HepG2 (cell line): ENCODE measurements around the gene RAB3GAP1. TPM values are rescaled to one million over a fixed set of nuclear protein-coding genes. Genes with fewer than 3 reads are reported as not detected.

Source experiments
- AGO1 ChIP-seq: fragments of 200-400 bp; formaldehyde crosslinking; IDR thresholded peaks from 2 replicates; pipeline ENCODE4 v1.6.1; 2017; ENCODE audit warnings: mild to moderate bottlenecking, low read depth, low read length, moderate library complexity; ENCODE audit not compliant: poor library complexity, severe bottlenecking
- ARNT2 ChIP-seq: sonication (generic); formaldehyde crosslinking; IDR thresholded peaks from 2 replicates; pipeline ENCODE4 v1.8.0; 2022; ENCODE audit warnings: mild to moderate bottlenecking, low read depth, missing genetic modification reagents, moderate library complexity
- ATF1 ChIP-seq: IDR thresholded peaks from 2 replicates; pipeline ENCODE4 v1.6.1; 2016; ENCODE audit warnings: mild to moderate bottlenecking, control low read depth
- FLYWCH1 ChIP-seq: sonication (generic); formaldehyde crosslinking; IDR thresholded peaks from 2 replicates; pipeline ENCODE4 v1.8.1; 2023; ENCODE audit warnings: mild to moderate bottlenecking, missing genetic modification reagents
- FOXP1 ChIP-seq, 2 experiments: fragments of 450-650 bp in 1 of 2; IDR thresholded peaks; 2 replicates each; pipeline ENCODE4 v1.6.1; 2017 to 2018; ENCODE audit warnings: antibody characterized with exemption in 1 of 2
- IKZF4 ChIP-seq: sonication (generic); formaldehyde crosslinking; IDR thresholded peaks from 2 replicates; pipeline ENCODE4 v1.5.1; 2020; ENCODE audit warnings: borderline replicate concordance, mild to moderate bottlenecking, low read depth, missing genetic modification reagents; ENCODE audit errors: not compliant biosample characterization
- JDP2 ChIP-seq: sonication (generic); formaldehyde crosslinking; IDR thresholded peaks from 2 replicates; pipeline ENCODE4 v1.8.1; 2022; ENCODE audit warnings: missing genetic modification reagents, borderline replicate concordance
- MEF2D ChIP-seq: sonication (generic); formaldehyde crosslinking; IDR thresholded peaks from 2 replicates; pipeline ENCODE4 v1.5.1; 2020; ENCODE audit warnings: mild to moderate bottlenecking, missing genetic modification reagents
- MTF1 ChIP-seq: sonication (generic); formaldehyde crosslinking; IDR thresholded peaks from 2 replicates; pipeline ENCODE4 v1.5.0; 2020; ENCODE audit warnings: missing genetic modification reagents
- NCOR1 ChIP-seq: fragments of 200-600 bp; sonication (generic); IDR thresholded peaks from 2 replicates; pipeline ENCODE4 v1.7.0; 2017; ENCODE audit warnings: antibody characterized with exemption, low read length, borderline replicate concordance
- NFIB ChIP-seq: sonication (generic); formaldehyde crosslinking; IDR thresholded peaks from 2 replicates; pipeline ENCODE4 v1.9.0; 2021; ENCODE audit warnings: missing genetic modification reagents, mild to moderate bottlenecking, borderline replicate concordance
- NFKB2 ChIP-seq: sonication (generic); formaldehyde crosslinking; IDR thresholded peaks from 2 replicates; pipeline ENCODE4 v1.4.0; 2020; ENCODE audit warnings: missing genetic modification reagents, borderline replicate concordance
- PTBP1 ChIP-seq: fragments of 200-400 bp; formaldehyde crosslinking; IDR thresholded peaks from 2 replicates; pipeline ENCODE4 v1.6.1; 2018; ENCODE audit warnings: low read length, low read depth; ENCODE audit not compliant: poor library complexity, severe bottlenecking
- REL ChIP-seq: sonication (generic); formaldehyde crosslinking; conservative IDR thresholded peaks from 2 replicates; pipeline ENCODE4 v1.8.0; 2022; ENCODE audit warnings: mild to moderate bottlenecking, missing genetic modification reagents, moderate library complexity
- RXRB ChIP-seq: IDR thresholded peaks from 2 replicates; pipeline ENCODE4 v1.6.1; 2016; ENCODE audit warnings: borderline replicate concordance, missing genetic modification reagents, missing compliant biosample characterization
- SMYD3 ChIP-seq: sonication (generic); formaldehyde crosslinking; IDR thresholded peaks from 2 replicates; pipeline ENCODE4 v1.8.1; 2023; ENCODE audit warnings: mild to moderate bottlenecking, missing genetic modification reagents
- SOX6 ChIP-seq, 2 experiments: fragments of 450-650 bp in 1 of 2; sonication (generic) in 1 of 2; formaldehyde crosslinking in 1 of 2; IDR thresholded peaks; 2 replicates each; pipeline versions ENCODE4 v1.4.0 to v1.6.1; 2017 to 2020; ENCODE audit warnings: antibody characterized with exemption in 1 of 2, mild to moderate bottlenecking in 1 of 2, missing genetic modification reagents in 1 of 2
- SRSF9 ChIP-seq: fragments of 200-400 bp; formaldehyde crosslinking; IDR thresholded peaks from 2 replicates; pipeline ENCODE4 v1.6.1; 2018; ENCODE audit warnings: borderline replicate concordance, mild to moderate bottlenecking, low read depth, low read length; ENCODE audit not compliant: insufficient read depth, poor library complexity, severe bottlenecking
- ZNF407 ChIP-seq: sonication (generic); formaldehyde crosslinking; IDR thresholded peaks from one replicate; pipeline ENCODE4 v1.5.1; 2020; ENCODE audit warnings: mild to moderate bottlenecking, missing genetic modification reagents; ENCODE audit errors: not compliant biosample characterization
- ZNF607 ChIP-seq: sonication (generic); formaldehyde crosslinking; IDR thresholded peaks from 2 replicates; pipeline ENCODE4 v1.5.1; 2020; ENCODE audit warnings: missing genetic modification reagents, mild to moderate bottlenecking, borderline replicate concordance
- ZSCAN12 ChIP-seq: sonication (generic); formaldehyde crosslinking; IDR thresholded peaks from 2 replicates; pipeline ENCODE4 v1.9.0; 2021; ENCODE audit warnings: mild to moderate bottlenecking, missing genetic modification reagents
- ZSCAN25 ChIP-seq: sonication (generic); formaldehyde crosslinking; IDR thresholded peaks from 2 replicates; pipeline ENCODE4 v1.8.0; 2022; ENCODE audit warnings: mild to moderate bottlenecking, missing genetic modification reagents
- polyA plus RNA-seq, 8 experiments: library from polyadenylated mRNA; depleted of rRNA in 3 of 8; stranded (reverse) in 7 of 8; unstranded in 1 of 8; fragments of >200 nt; fragmentation: Illumina TruSeq in 4 of 8; extraction: Trizol in 4 of 8; gene quantifications; 2 replicates each; pipeline versions ENCODE4 v1.2.1 to v1.2.3, GENCODE V29; 2011 to 2016; ENCODE audit warnings: low read depth in 4 of 8, missing spikeins in 1 of 8, mixed read lengths in 1 of 8; ENCODE audit not compliant: insufficient read depth in 1 of 8
- total RNA-seq, 5 experiments: library from RNA; depleted of rRNA; stranded (reverse); fragments of >200 nt; fragmentation: Illumina TruSeq; extraction: Trizol; gene quantifications; 2 replicates each; pipeline ENCODE4 v1.2.3, GENCODE V29; 2016; ENCODE audit warnings: low read depth in 1 of 5

RAB3GAP1 gene
- total and polyA plus RNA-seq, 2 of the 13 experiments (the other 11 are each of a cell fraction or from before 2014, with no cell fraction given) = 15.2 to 48.8 TPM

- TF ChIP-seq NFKB2 (no peak; the same call in 1 of the 2 replicates), MEF2D (0 out of 2 replicates have a peak, but pooled peaks have one; percentile 45), SRSF9 (no peak), SOX6 (IDR thresholded peaks at IDR 0.05) (no peak), SOX6 (CRISPR knock-in tag; IDR thresholded peaks at IDR 0.05) (peak; percentile 29; the same call in 1 of the 2 replicates), RXRB (peak; percentile 40; the same call in 1 of the 2 replicates), NCOR1 (no peak), ZNF607 (CRISPR knock-in tag) (no peak), FOXP1 (IDR thresholded peaks at IDR 0.05) (no peak), FOXP1 (CRISPR knock-in tag; IDR thresholded peaks at IDR 0.05) (no peak), ZNF407 (CRISPR knock-in tag) (no peak), ARNT2 (CRISPR knock-in tag) (no peak), SMYD3 (no peak), FLYWCH1 (no peak), ATF1 (CRISPR knock-in tag) (no peak), PTBP1 (no peak), MTF1 (CRISPR knock-in tag) (no peak), ZSCAN25 (CRISPR knock-in tag) (no peak), IKZF4 (CRISPR knock-in tag) (no peak), AGO1 (no peak), ZSCAN12 (CRISPR knock-in tag) (no peak), NFIB (CRISPR knock-in tag) (no peak), REL (no peak), JDP2 (no peak)
Measured at GRCh38 chr2:135004005-135004746, 47.9 kb upstream of the RAB3GAP1 start (continued).
